K562 (cell line): ENCODE measurements around the gene SPATA20. TPM values are rescaled to one million over a fixed set of nuclear protein-coding genes. Genes with fewer than 3 reads are reported as not detected.

Experiments used
- ARID3B ChIP-seq: fragments of 250-450 bp; sonication (Bioruptor Pico); IDR thresholded peaks from 2 replicates; pipeline ENCODE4 v1.4.0; 2020; ENCODE audit warnings: borderline replicate concordance
- ATF1 ChIP-seq, 2 experiments: fragments of 450-650 bp in 1 of 2; IDR thresholded peaks; 2 replicates each; pipeline ENCODE4 v1.6.1; 2016; ENCODE audit warnings: missing compliant biosample characterization in 1 of 2, missing genetic modification characterization in 1 of 2
- BCL6 ChIP-seq: fragments of 250-450 bp; sonication (Bioruptor Pico); IDR thresholded peaks from 2 replicates; pipeline ENCODE4 v1.4.0; 2020
- CREM ChIP-seq: IDR thresholded peaks from 2 replicates; pipeline ENCODE4 v1.6.1; 2014; ENCODE audit warnings: antibody characterized with exemption, low read depth
- DNMT1 ChIP-seq: fragments of 450-650 bp; IDR thresholded peaks from 2 replicates; pipeline ENCODE4 v1.6.1; 2016; ENCODE audit warnings: antibody characterized with exemption, mild to moderate bottlenecking
- FOSL1 ChIP-seq: fragments of 200-800 bp; sonication (Bioruptor generic); conservative IDR thresholded peaks from 2 replicates; pipeline ENCODE4 v1.6.1; 2016; ENCODE audit warnings: missing genetic modification characterization, missing compliant biosample characterization
- GATAD2B ChIP-seq: fragments of 450-650 bp; IDR thresholded peaks from 2 replicates; pipeline ENCODE4 v1.6.1; 2017; ENCODE audit warnings: mild to moderate bottlenecking, borderline replicate concordance
- HMG20A ChIP-seq: fragments of 450-650 bp; formaldehyde crosslinking; conservative IDR thresholded peaks from 2 replicates; pipeline ENCODE4 v1.4.0; 2020; ENCODE audit warnings: mild to moderate bottlenecking, mixed read lengths
- KLF10 ChIP-seq: fragments of 250-450 bp; sonication (Bioruptor Pico); IDR thresholded peaks from 2 replicates; pipeline ENCODE4 v1.6.1; 2021; ENCODE audit warnings: matching md5 sums
- LEF1 ChIP-seq: fragments of 450-650 bp; IDR thresholded peaks from 2 replicates; pipeline ENCODE4 v1.6.1; 2016; ENCODE audit warnings: mild to moderate bottlenecking
- MEIS2 ChIP-seq: fragments of 450-650 bp; IDR thresholded peaks from 2 replicates; pipeline ENCODE4 v1.6.1; 2014; ENCODE audit warnings: mild to moderate bottlenecking; ENCODE audit not compliant: partially characterized antibody
- MNT ChIP-seq, 2 experiments: fragments of 450-650 bp; conservative IDR thresholded peaks; 2 replicates each; pipeline ENCODE4 v1.6.1; 2017; ENCODE audit warnings: mild to moderate bottlenecking in 2 of 2, moderate library complexity in 2 of 2
- NRF1 ChIP-seq, 2 experiments: fragments of 450-650 bp; IDR thresholded peaks in 1 of 2; conservative IDR thresholded peaks in 1 of 2; 2 replicates each; pipeline ENCODE4 v1.6.1; 2014; ENCODE audit warnings: mild to moderate bottlenecking in 2 of 2
- PTRF ChIP-seq: fragments of 450-650 bp; IDR thresholded peaks from 2 replicates; pipeline ENCODE4 v1.6.1; 2016; ENCODE audit warnings: mild to moderate bottlenecking, missing genetic modification characterization, missing compliant biosample characterization
- SETDB1 ChIP-seq: IDR thresholded peaks from one replicate; pipeline ENCODE4 v1.6.1; 2012; ENCODE audit warnings: low read length, control low read depth, inconsistent platforms
- SMARCE1 ChIP-seq: fragments of 450-650 bp; IDR thresholded peaks from 2 replicates; pipeline ENCODE4 v1.7.1; 2016; ENCODE audit warnings: mild to moderate bottlenecking
- TCF3 ChIP-seq: sonication (generic); formaldehyde crosslinking; IDR thresholded peaks from 2 replicates; pipeline ENCODE4 v1.4.0; 2020; ENCODE audit warnings: mild to moderate bottlenecking, missing genetic modification reagents
- XRCC4 ChIP-seq: IDR thresholded peaks from one replicate; pipeline ENCODE4 v1.6.1; 2011; ENCODE audit not compliant: insufficient read depth, insufficient read length; ENCODE audit errors: extremely low read depth
- ZNF589 ChIP-seq: fragments of 200-800 bp; sonication (Bioruptor generic); IDR thresholded peaks from 2 replicates; pipeline ENCODE4 v1.6.1; 2016; ENCODE audit warnings: low read depth, missing genetic modification characterization, missing compliant biosample characterization
- ZNF695 ChIP-seq: fragments of 450-650 bp; formaldehyde crosslinking; IDR thresholded peaks from 2 replicates; pipeline ENCODE4 v1.4.0; 2020; ENCODE audit warnings: mild to moderate bottlenecking, moderate library complexity
- polyA plus RNA-seq, 8 experiments: library from polyadenylated mRNA; depleted of rRNA in 4 of 8; stranded (reverse) in 5 of 8; unstranded in 3 of 8; fragments of >200 nt; fragmentation: Nextera tagmentation in 2 of 8; fragmentation: Illumina TruSeq in 1 of 8; extraction: Ambion mirVana in 2 of 8; extraction: Trizol in 1 of 8; gene quantifications; 2 replicates each; pipeline versions ENCODE4 v1.2.1 to v1.2.3, GENCODE V29; 2011 to 2014; ENCODE audit warnings: inconsistent platforms in 1 of 8, missing spikeins in 1 of 8
- total RNA-seq, 7 experiments: library from RNA; depleted of rRNA in 6 of 7; stranded (reverse); fragments of >200 nt in 6 of 7; fragmentation: Illumina TruSeq in 2 of 7; extraction: Trizol in 2 of 7; gene quantifications; 2 replicates each; pipeline versions ENCODE4 v1.2.1 to v1.2.3, GENCODE V29; 2011 to 2021; ENCODE audit warnings: low replicate concordance in 1 of 7
- TF ChIP-seq, protein P1 (sequence below): fragments of 250-450 bp; sonication (Bioruptor Pico); IDR thresholded peaks from 2 replicates; pipeline ENCODE4 v1.5.0; 2020; ENCODE audit warnings: mild to moderate bottlenecking
- TF ChIP-seq, protein P2 (sequence below): fragments of 450-650 bp; IDR thresholded peaks from 2 replicates; pipeline ENCODE4 v1.6.1; 2016

Gene SPATA20
- total and polyA plus RNA-seq, 9 of the 15 experiments (the other 6 are each of a cell fraction or from before 2014, with no cell fraction given), result 0.08 to 4.0 (median 1.5) TPM

- TF ChIP-seq GATAD2B (no peak; the same call in 1 of the 2 replicates), ARID3B (no peak), ZNF589 (CRISPR knock-in tag) (no peak), FOSL1 (no peak), NRF1 (conservative IDR thresholded peaks at IDR 0.05 in 1 of 2, IDR thresholded peaks at IDR 0.05 in 1 of 2) (no peak), MNT (conservative IDR thresholded peaks at IDR 0.05) (no peak), SETDB1 (no peak), TCF3 (CRISPR knock-in tag) (no peak), DNMT1 (no peak), PTRF (tag) (no peak), MEIS2 (no peak), HMG20A (CRISPR knock-in tag) (no peak), LEF1 (no peak), ATF1 (CRISPR knock-in tag; IDR thresholded peaks at IDR 0.05) (no peak), ATF1 (tag; IDR thresholded peaks at IDR 0.05) (peak; percentile 27; the same call in 1 of the 2 replicates), XRCC4 (no peak), KLF10 (CRISPR knock-in tag) (no peak), BCL6 (CRISPR knock-in tag) (no peak), ZNF695 (CRISPR knock-in tag) (no peak), CREM (peak; percentile 48; the same call in 1 of the 2 replicates), SMARCE1 (no peak)
- TF ChIP-seq, protein P1, sequence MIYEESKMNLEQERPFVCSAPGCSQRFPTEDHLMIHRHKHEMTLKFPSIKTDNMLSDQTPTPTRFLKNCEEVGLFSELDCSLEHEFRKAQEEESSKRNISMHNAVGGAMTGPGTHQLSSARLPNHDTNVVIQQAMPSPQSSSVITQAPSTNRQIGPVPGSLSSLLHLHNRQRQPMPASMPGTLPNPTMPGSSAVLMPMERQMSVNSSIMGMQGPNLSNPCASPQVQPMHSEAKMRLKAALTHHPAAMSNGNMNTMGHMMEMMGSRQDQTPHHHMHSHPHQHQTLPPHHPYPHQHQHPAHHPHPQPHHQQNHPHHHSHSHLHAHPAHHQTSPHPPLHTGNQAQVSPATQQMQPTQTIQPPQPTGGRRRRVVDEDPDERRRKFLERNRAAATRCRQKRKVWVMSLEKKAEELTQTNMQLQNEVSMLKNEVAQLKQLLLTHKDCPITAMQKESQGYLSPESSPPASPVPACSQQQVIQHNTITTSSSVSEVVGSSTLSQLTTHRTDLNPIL (CRISPR knock-in tag), result no peak
- TF ChIP-seq, protein P2, sequence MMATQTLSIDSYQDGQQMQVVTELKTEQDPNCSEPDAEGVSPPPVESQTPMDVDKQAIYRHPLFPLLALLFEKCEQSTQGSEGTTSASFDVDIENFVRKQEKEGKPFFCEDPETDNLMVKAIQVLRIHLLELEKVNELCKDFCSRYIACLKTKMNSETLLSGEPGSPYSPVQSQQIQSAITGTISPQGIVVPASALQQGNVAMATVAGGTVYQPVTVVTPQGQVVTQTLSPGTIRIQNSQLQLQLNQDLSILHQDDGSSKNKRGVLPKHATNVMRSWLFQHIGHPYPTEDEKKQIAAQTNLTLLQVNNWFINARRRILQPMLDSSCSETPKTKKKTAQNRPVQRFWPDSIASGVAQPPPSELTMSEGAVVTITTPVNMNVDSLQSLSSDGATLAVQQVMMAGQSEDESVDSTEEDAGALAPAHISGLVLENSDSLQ, result no peak
Measured at GRCh38 chr17:50547035-50547735, at the start of gene SPATA20 (continued).
